Hepatocyte (in vitro differentiated cells): ENCODE results near the gene RAB3IL1. TPM values are rescaled to one million over a fixed set of nuclear protein-coding genes. Genes with fewer than 3 reads are reported as not detected.

Experiments used
- DNase-seq: peaks from one replicate; pipeline ENCODE4 v3.0.0-alpha.2; 2016; ENCODE audit warnings: low spot score
- H2AFZ ChIP-seq: fragments of 200-600 bp; sonication (generic); 2 replicates; pipeline ENCODE4 v1.6.0; 2016; ENCODE audit warnings: antibody characterized with exemption, mild to moderate bottlenecking
- H3K27ac ChIP-seq: fragments of 200-600 bp; sonication (generic); 2 replicates; pipeline ENCODE4 v1.5.1; 2016; ENCODE audit warnings: mild to moderate bottlenecking
- H3K27me3 ChIP-seq: fragments of 200-600 bp; sonication (generic); 2 replicates; pipeline ENCODE4 v1.6.1; 2016
- H3K36me3 ChIP-seq: fragments of 200-600 bp; sonication (generic); replicated peaks from 2 replicates; pipeline ENCODE4 v1.5.1; 2016; ENCODE audit warnings: low read depth; ENCODE audit not compliant: insufficient read depth
- H3K4me1 ChIP-seq: fragments of 200-600 bp; sonication (generic); 2 replicates; pipeline ENCODE4 v1.5.1; 2016; ENCODE audit warnings: mild to moderate bottlenecking, moderate library complexity; ENCODE audit not compliant: insufficient read depth
- H3K4me2 ChIP-seq: fragments of 200-600 bp; sonication (generic); 2 replicates; pipeline ENCODE4 v1.6.0; 2016
- H3K4me3 ChIP-seq: fragments of 200-600 bp; sonication (generic); 2 replicates; pipeline ENCODE4 v1.5.1; 2016; ENCODE audit warnings: mild to moderate bottlenecking
- H3K79me2 ChIP-seq: fragments of 200-600 bp; sonication (generic); 2 replicates; pipeline ENCODE4 v1.6.0; 2017; ENCODE audit warnings: mild to moderate bottlenecking
- H3K9me2 ChIP-seq: fragments of 200-600 bp; sonication (generic); replicated peaks from 2 replicates; pipeline ENCODE4 v1.6.0; 2017; ENCODE audit warnings: mild to moderate bottlenecking; ENCODE audit not compliant: insufficient read depth
- H3K9me3 ChIP-seq: fragments of 200-600 bp; sonication (generic); 2 replicates; pipeline ENCODE4 v1.5.1; 2016; ENCODE audit warnings: low read depth, mild to moderate bottlenecking
- H4K20me1 ChIP-seq: fragments of 200-600 bp; sonication (generic); 2 replicates; pipeline ENCODE4 v1.6.0; 2016; ENCODE audit warnings: mild to moderate bottlenecking; ENCODE audit not compliant: insufficient read depth, poor library complexity, severe bottlenecking
- CTCF ChIP-seq: fragments of 200-600 bp; sonication (generic); IDR thresholded peaks from 2 replicates; pipeline ENCODE4 v1.5.1; 2016; ENCODE audit warnings: antibody characterized with exemption, mild to moderate bottlenecking; ENCODE audit not compliant: poor library complexity
- EZH2 ChIP-seq: fragments of 200-600 bp; sonication (generic); IDR thresholded peaks from 2 replicates; pipeline ENCODE4 v1.6.1; 2016; ENCODE audit warnings: antibody characterized with exemption, mild to moderate bottlenecking, borderline replicate concordance
- EZH2phosphoT487 ChIP-seq: fragments of 200-600 bp; sonication (generic); IDR thresholded peaks from one replicate; pipeline ENCODE4 v1.6.1; 2018; ENCODE audit warnings: antibody characterized with exemption, mild to moderate bottlenecking, low read depth, moderate library complexity; ENCODE audit not compliant: unreplicated experiment, severe bottlenecking
- WGBS: methylation state at CpG from one replicate; pipeline ENCODE4 v1.1.6; 2016; ENCODE audit warnings: low lambda C conversion rate; ENCODE audit errors: missing lambda C conversion rate; 5-methylcytosine and 5-hydroxymethylcytosine counted together
- polyA plus RNA-seq: library from polyadenylated mRNA; unstranded; fragments of >200 nt; fragmentation: Nextera tagmentation; extraction: Ambion mirVana; gene quantifications from 2 replicates; pipeline ENCODE4 v1.2.1, GENCODE V29; 2016
- total RNA-seq: library from RNA; depleted of rRNA; stranded (reverse); fragments of >200 nt; gene quantifications from 2 replicates; pipeline ENCODE4 v1.2.3, GENCODE V29; 2014

The RAB3IL1 gene
- total and polyA plus RNA-seq, 2 experiments from 2014 or later: 10.8 to 18.6 TPM

DNA sequence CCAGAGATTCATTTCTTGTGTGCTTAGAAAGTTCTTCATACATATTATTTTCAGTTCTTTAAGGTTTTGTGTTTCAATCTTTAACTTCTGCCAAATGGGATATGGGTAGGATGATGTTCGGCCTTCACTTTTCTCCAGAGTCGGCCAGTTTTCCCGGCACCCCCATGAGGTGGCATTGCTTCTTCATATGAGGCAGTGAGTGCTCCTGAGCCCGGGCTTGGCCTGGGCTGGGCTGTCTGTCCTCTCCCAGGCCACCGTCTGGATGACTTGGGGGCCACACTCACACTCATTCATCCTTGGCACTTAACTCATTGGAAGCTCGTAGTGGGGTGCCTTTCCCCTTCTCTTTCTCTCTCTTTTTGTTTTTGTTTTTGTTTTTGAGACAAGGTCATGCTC is 65.5 kb downstream of the RAB3IL1 start:
- Histone ChIP-seq H3K36me3 (no peaks in the 10 kb centered on the region), H3K9me3 (no peaks in the 10 kb centered on the region), H3K4me1 (no peaks in the 10 kb centered on the region), H2AFZ (no peak overlapping the region), H3K9me2 (no peaks in the 10 kb centered on the region), H3K27me3 (no peaks in the 10 kb centered on the region), H3K4me2 (no peak overlapping the region), H3K4me3 (no peak overlapping the region), H4K20me1 (no peaks in the 10 kb centered on the region), H3K79me2 (no peaks in the 10 kb centered on the region), H3K27ac (no peak overlapping the region)
- 97% methylated on average over 6 of the region's 6 CpGs for WGBS
- TF ChIP-seq EZH2: no peak
- TF ChIP-seq EZH2phosphoT487: no peak
- TF ChIP-seq CTCF: no peak
- no peak for DNase-seq

- 95% methylated on average over 24 of the region's 24 CpGs for WGBS
- Histone ChIP-seq H2AFZ (no peak overlapping the region), H3K27ac (no peak overlapping the region), H3K4me1 (no peaks in the 10 kb centered on the region), H3K4me3 (no peak overlapping the region), H3K4me2 (no peak overlapping the region), H3K27me3 (no peaks in the 10 kb centered on the region), H4K20me1 (no peaks in the 10 kb centered on the region), H3K36me3 (no peaks in the 10 kb centered on the region), H3K9me2 (no peaks in the 10 kb centered on the region), H3K79me2 (no peaks in the 10 kb centered on the region), H3K9me3 (no peaks in the 10 kb centered on the region)
- DNase-seq: no peak
- TF ChIP-seq EZH2 (no peak), EZH2phosphoT487 (no peak), CTCF (no peak)
These were observed 66.1 kb downstream of the RAB3IL1 start for GRCh38 chr11:61851113-61851899.

DNA sequence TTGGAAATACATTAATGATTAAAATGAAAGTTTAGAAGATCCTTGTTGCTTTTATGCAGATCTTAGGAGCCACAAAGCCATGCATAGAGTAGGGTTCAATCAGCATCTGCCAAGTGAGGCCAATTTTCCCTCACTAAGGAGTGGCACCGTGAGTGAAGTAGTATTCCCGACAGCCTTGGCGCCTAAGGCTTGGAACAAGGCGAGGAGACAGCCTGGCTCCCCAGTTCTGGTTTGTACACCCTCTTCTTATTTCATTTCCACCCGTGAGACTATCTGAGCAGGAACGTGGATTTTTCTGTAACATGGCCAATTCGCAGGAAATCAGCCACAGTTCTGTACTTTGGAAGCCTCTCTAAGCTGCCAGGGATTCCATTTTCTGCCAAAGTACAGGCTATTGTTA is 66.7 kb downstream of the RAB3IL1 start:
- Histone ChIP-seq H3K36me3 (no peaks in the 10 kb centered on the region), H3K27ac (no peak overlapping the region), H4K20me1 (no peaks in the 10 kb centered on the region), H3K4me1 (no peaks in the 10 kb centered on the region), H3K79me2 (no peaks in the 10 kb centered on the region), H3K4me3 (no peak overlapping the region), H3K27me3 (no peaks in the 10 kb centered on the region), H3K9me3 (no peaks in the 10 kb centered on the region), H3K9me2 (no peaks in the 10 kb centered on the region), H3K4me2 (no peak overlapping the region), H2AFZ (no peak overlapping the region)
- TF ChIP-seq EZH2: no peak
- TF ChIP-seq EZH2phosphoT487: no peak
- no peak for TF ChIP-seq CTCF
- 95% methylated on average over 7 of the region's 7 CpGs for WGBS
- no peak for DNase-seq
